Measurements from ENCODE around the gene CREB5. TPM values are rescaled to one million over a fixed set of nuclear protein-coding genes. Genes with fewer than 3 reads are reported as not detected.

The CREB5 gene
- total and polyA plus RNA-seq, 2 experiments from 2014 or later: 2.4 to 4.4 TPM

DNA sequence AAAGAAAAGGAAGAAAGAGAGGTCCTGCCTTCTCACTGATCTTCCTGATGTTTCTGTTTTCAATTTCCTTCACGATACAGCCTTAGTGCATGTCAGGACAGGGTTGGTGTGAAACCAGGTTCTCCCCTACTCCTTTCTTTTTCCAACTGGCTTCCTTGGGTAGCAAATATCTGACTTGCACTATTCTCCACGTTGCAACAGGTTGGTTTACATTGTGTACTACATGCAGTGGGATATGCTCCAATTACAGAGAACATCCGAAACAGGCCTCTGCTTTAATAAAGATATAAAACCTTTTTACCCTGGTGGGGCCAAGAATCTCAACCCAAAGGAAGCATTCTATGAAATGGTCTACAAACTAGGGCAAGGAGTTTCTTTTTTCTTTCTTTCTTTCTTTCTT is 16.9 kb upstream of the CREB5 start (continued):
- TF ChIP-seq, protein P1, sequence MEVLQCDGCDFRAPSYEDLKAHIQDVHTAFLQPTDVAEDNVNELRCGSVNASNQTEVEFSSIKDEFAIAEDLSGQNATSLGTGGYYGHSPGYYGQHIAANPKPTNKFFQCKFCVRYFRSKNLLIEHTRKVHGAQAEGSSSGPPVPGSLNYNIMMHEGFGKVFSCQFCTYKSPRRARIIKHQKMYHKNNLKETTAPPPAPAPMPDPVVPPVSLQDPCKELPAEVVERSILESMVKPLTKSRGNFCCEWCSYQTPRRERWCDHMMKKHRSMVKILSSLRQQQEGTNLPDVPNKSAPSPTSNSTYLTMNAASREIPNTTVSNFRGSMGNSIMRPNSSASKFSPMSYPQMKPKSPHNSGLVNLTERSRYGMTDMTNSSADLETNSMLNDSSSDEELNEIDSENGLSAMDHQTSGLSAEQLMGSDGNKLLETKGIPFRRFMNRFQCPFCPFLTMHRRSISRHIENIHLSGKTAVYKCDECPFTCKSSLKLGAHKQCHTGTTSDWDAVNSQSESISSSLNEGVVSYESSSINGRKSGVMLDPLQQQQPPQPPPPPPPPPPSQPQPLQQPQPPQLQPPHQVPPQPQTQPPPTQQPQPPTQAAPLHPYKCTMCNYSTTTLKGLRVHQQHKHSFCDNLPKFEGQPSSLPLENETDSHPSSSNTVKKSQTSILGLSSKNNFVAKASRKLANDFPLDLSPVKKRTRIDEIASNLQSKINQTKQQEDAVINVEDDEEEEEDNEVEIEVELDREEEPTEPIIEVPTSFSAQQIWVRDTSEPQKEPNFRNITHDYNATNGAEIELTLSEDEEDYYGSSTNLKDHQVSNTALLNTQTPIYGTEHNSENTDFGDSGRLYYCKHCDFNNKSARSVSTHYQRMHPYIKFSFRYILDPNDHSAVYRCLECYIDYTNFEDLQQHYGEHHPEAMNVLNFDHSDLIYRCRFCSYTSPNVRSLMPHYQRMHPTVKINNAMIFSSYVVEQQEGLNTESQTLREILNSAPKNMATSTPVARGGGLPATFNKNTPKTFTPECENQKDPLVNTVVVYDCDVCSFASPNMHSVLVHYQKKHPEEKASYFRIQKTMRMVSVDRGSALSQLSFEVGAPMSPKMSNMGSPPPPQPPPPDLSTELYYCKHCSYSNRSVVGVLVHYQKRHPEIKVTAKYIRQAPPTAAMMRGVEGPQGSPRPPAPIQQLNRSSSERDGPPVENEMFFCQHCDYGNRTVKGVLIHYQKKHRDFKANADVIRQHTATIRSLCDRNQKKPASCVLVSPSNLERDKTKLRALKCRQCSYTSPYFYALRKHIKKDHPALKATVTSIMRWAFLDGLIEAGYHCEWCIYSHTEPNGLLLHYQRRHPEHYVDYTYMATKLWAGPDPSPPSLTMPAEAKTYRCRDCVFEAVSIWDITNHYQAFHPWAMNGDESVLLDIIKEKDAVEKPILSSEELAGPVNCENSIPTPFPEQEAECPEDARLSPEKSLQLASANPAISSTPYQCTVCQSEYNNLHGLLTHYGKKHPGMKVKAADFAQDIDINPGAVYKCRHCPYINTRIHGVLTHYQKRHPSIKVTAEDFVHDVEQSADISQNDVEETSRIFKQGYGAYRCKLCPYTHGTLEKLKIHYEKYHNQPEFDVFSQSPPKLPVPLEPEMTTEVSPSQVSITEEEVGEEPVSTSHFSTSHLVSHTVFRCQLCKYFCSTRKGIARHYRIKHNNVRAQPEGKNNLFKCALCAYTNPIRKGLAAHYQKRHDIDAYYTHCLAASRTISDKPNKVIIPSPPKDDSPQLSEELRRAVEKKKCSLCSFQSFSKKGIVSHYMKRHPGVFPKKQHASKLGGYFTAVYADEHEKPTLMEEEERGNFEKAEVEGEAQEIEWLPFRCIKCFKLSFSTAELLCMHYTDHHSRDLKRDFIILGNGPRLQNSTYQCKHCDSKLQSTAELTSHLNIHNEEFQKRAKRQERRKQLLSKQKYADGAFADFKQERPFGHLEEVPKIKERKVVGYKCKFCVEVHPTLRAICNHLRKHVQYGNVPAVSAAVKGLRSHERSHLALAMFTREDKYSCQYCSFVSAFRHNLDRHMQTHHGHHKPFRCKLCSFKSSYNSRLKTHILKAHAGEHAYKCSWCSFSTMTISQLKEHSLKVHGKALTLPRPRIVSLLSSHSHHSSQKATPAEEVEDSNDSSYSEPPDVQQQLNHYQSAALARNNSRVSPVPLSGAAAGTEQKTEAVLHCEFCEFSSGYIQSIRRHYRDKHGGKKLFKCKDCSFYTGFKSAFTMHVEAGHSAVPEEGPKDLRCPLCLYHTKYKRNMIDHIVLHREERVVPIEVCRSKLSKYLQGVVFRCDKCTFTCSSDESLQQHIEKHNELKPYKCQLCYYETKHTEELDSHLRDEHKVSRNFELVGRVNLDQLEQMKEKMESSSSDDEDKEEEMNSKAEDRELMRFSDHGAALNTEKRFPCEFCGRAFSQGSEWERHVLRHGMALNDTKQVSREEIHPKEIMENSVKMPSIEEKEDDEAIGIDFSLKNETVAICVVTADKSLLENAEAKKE (CRISPR knock-in tag; IDR thresholded peaks at IDR 0.05): no peak
- TF ChIP-seq EZH2 (IDR thresholded peaks at IDR 0.05; ENCODE audit: low read depth, unreplicated experiment) (no peak), ZNF331 (CRISPR knock-in tag; IDR thresholded peaks at IDR 0.05; ENCODE audit: low read depth) (no peak), NANOG (IDR thresholded peaks at IDR 0.05; ENCODE audit: borderline replicate concordance) (no peak), CREB1 (CRISPR knock-in tag; IDR thresholded peaks at IDR 0.05; ENCODE audit: low read depth) (no peak)
- TF ChIP-seq, protein P2, sequence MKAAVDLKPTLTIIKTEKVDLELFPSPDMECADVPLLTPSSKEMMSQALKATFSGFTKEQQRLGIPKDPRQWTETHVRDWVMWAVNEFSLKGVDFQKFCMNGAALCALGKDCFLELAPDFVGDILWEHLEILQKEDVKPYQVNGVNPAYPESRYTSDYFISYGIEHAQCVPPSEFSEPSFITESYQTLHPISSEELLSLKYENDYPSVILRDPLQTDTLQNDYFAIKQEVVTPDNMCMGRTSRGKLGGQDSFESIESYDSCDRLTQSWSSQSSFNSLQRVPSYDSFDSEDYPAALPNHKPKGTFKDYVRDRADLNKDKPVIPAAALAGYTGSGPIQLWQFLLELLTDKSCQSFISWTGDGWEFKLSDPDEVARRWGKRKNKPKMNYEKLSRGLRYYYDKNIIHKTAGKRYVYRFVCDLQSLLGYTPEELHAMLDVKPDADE (IDR thresholded peaks at IDR 0.05): no peak

DNA sequence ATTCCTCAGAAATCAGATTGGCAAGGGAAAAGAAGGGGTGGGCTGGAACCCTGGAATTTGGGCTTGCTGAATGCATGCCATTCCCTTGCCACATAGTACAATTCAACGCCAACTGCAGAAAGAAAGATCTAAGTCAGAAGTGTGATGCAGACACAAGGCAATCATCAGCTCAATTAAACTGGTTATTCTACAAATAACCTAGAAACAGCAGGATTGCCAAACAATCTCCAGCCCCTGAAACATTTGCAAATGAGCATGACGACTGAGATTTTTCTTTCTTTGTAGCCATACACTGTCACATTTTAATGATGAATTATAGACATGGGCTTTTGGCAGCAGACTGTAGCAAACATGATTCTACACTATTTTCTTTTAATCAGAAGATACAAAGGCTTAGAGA is 16.5 kb upstream of the CREB5 start:
- H3K36me3 ChIP-seq (ENCODE audit: insufficient read depth): no peaks in the 10 kb centered on the region; the same call in 1 of the 2 replicates
- H3K4me2 ChIP-seq: no peak overlapping the region
- H3K9me2 ChIP-seq (ENCODE audit: insufficient read depth): no peaks in the 10 kb centered on the region
- no peak overlapping the region for H3K4me3 Mint-ChIP-seq
- H3K4me3 ChIP-seq: no peak overlapping the region
- H3K4me1 Mint-ChIP-seq: peaks cover 4% of the 10 kb centered on the region; the same call in 1 of the 3 replicates
- no peaks in the 10 kb centered on the region for H3K36me3 Mint-ChIP-seq (ENCODE audit: low read depth)
- TF ChIP-seq ZNF114 (CRISPR knock-in tag; IDR thresholded peaks at IDR 0.05): no peak
- TF ChIP-seq, protein P2 (IDR thresholded peaks at IDR 0.05): no peak
- TF ChIP-seq, protein P3, sequence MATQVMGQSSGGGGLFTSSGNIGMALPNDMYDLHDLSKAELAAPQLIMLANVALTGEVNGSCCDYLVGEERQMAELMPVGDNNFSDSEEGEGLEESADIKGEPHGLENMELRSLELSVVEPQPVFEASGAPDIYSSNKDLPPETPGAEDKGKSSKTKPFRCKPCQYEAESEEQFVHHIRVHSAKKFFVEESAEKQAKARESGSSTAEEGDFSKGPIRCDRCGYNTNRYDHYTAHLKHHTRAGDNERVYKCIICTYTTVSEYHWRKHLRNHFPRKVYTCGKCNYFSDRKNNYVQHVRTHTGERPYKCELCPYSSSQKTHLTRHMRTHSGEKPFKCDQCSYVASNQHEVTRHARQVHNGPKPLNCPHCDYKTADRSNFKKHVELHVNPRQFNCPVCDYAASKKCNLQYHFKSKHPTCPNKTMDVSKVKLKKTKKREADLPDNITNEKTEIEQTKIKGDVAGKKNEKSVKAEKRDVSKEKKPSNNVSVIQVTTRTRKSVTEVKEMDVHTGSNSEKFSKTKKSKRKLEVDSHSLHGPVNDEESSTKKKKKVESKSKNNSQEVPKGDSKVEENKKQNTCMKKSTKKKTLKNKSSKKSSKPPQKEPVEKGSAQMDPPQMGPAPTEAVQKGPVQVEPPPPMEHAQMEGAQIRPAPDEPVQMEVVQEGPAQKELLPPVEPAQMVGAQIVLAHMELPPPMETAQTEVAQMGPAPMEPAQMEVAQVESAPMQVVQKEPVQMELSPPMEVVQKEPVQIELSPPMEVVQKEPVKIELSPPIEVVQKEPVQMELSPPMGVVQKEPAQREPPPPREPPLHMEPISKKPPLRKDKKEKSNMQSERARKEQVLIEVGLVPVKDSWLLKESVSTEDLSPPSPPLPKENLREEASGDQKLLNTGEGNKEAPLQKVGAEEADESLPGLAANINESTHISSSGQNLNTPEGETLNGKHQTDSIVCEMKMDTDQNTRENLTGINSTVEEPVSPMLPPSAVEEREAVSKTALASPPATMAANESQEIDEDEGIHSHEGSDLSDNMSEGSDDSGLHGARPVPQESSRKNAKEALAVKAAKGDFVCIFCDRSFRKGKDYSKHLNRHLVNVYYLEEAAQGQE (IDR thresholded peaks at IDR 0.05; ENCODE audit: unreplicated experiment): no peak
- no peak for TF ChIP-seq EZH2phosphoT487 (IDR thresholded peaks at IDR 0.05; ENCODE audit: unreplicated experiment)
- TF ChIP-seq JUNB (IDR thresholded peaks at IDR 0.05; ENCODE audit: unreplicated experiment): no peak
- TF ChIP-seq, protein P4, sequence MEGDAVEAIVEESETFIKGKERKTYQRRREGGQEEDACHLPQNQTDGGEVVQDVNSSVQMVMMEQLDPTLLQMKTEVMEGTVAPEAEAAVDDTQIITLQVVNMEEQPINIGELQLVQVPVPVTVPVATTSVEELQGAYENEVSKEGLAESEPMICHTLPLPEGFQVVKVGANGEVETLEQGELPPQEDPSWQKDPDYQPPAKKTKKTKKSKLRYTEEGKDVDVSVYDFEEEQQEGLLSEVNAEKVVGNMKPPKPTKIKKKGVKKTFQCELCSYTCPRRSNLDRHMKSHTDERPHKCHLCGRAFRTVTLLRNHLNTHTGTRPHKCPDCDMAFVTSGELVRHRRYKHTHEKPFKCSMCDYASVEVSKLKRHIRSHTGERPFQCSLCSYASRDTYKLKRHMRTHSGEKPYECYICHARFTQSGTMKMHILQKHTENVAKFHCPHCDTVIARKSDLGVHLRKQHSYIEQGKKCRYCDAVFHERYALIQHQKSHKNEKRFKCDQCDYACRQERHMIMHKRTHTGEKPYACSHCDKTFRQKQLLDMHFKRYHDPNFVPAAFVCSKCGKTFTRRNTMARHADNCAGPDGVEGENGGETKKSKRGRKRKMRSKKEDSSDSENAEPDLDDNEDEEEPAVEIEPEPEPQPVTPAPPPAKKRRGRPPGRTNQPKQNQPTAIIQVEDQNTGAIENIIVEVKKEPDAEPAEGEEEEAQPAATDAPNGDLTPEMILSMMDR (conservative IDR thresholded peaks at IDR 0.05; ENCODE audit: low read depth in 2 of 2): no peak
- TF ChIP-seq CREB1 (CRISPR knock-in tag; IDR thresholded peaks at IDR 0.05; ENCODE audit: low read depth): no peak
- H3F3A ChIP-seq (replicated peaks; ENCODE audit: low read depth): no peaks in the 10 kb centered on the region
- H3K27me3 Mint-ChIP-seq (ENCODE audit: insufficient read depth, low read depth, poor library complexity): no peaks in the 10 kb centered on the region
- no peaks in the 10 kb centered on the region for H3K9me3 Mint-ChIP-seq
- H2AFZ ChIP-seq: peak overlapping the region; percentile 60; the same call in 1 of the 2 replicates
- ATAC-seq (no peak), DNase-seq (ENCODE audit: low spot score) (no peak)
- no peak overlapping the region for H3K27ac Mint-ChIP-seq
- no peak overlapping the region for H3K27ac ChIP-seq (ENCODE audit: low read depth)
- no peaks in the 10 kb centered on the region; the same call in 1 of the 2 replicates for H3K4me1 ChIP-seq (ENCODE audit: insufficient read depth)
- no peaks in the 10 kb centered on the region for H3K27me3 ChIP-seq (ENCODE audit: insufficient read depth)
- H4K20me1 ChIP-seq (replicated peaks; ENCODE audit: insufficient read depth): no peaks in the 10 kb centered on the region
- H3K79me2 ChIP-seq (replicated peaks; ENCODE audit: insufficient read depth): no peaks in the 10 kb centered on the region
